ENCODE results near the gene CLNK.

The CLNK gene

GRCh38 chr4:10688846-10689245 is 4.3 kb upstream of the CLNK start:
- 80 to 83% methylated on average over 6 of the region's 6 CpGs for WGBS, 2 experiments
- H3K9me3 ChIP-seq (ENCODE audit: control insufficient read depth, low read length), result no peaks in the 10 kb centered on the region
- H3K27me3 ChIP-seq (ENCODE audit: control insufficient read depth, insufficient read depth, low read length, poor library complexity, severe bottlenecking), result no peaks in the 10 kb centered on the region

GRCh38 chr4:10688022-10688421 is 3.5 kb upstream of the CLNK start:
- 89 to 92% methylated on average over 3 of the region's 3 CpGs for WGBS, 2 experiments
- Histone ChIP-seq H3K4me3 (ENCODE audit: insufficient read depth, low read depth, low read length) (no peak overlapping the region), H3K27me3 (ENCODE audit: control insufficient read depth, insufficient read depth, low read length, poor library complexity, severe bottlenecking) (no peaks in the 10 kb centered on the region), H3K4me1 (ENCODE audit: control insufficient read depth, insufficient read depth, low read length) (no peaks in the 10 kb centered on the region), H3K27ac (ENCODE audit: insufficient read depth, low read depth, low read length, poor library complexity, severe bottlenecking) (no peak overlapping the region), H3K9me3 (ENCODE audit: control insufficient read depth, low read length) (no peaks in the 10 kb centered on the region), H3K36me3 (ENCODE audit: control insufficient read depth, insufficient read depth, low read length) (no peaks in the 10 kb centered on the region)

More at GRCh38 chr4:10688846-10689245, 4.3 kb upstream of the CLNK start:
- H3K27ac ChIP-seq (ENCODE audit: insufficient read depth, low read depth, low read length, poor library complexity, severe bottlenecking), result no peak overlapping the region
- H3K36me3 ChIP-seq (ENCODE audit: control insufficient read depth, insufficient read depth, low read length), result no peaks in the 10 kb centered on the region
- H3K4me3 ChIP-seq (ENCODE audit: insufficient read depth, low read depth, low read length), result no peak overlapping the region
- H3K4me1 ChIP-seq (ENCODE audit: control insufficient read depth, insufficient read depth, low read length), result no peaks in the 10 kb centered on the region

DNA sequence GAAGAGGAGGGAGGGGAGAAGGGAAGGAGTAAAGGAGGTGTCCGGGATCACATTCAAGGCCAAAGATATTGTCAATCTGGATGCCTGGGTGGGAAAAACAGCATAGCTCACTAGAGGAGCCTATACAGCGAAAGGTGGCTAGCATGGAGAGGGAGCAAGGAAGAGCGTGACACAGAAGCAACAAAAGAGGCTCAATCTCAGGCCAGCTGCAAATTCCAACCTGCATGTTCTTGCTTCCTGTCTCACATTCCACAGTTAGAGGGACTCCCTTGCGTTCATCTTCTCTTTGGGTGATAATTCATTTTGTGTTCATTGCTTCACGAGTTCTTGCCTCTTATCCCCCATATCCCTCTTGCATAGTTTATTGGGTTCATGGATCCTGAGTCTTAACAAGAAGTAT is 3.0 kb upstream of the CLNK start:
- H3K4me3 ChIP-seq (ENCODE audit: insufficient read depth, low read depth, low read length), result no peak overlapping the region
- H3K9me3 ChIP-seq (ENCODE audit: control insufficient read depth, low read length), result no peaks in the 10 kb centered on the region
- no peaks in the 10 kb centered on the region for H3K27me3 ChIP-seq (ENCODE audit: control insufficient read depth, insufficient read depth, low read length, poor library complexity, severe bottlenecking)
- H3K27ac ChIP-seq (ENCODE audit: insufficient read depth, low read depth, low read length, poor library complexity, severe bottlenecking), result no peak overlapping the region
- H3K36me3 ChIP-seq (ENCODE audit: control insufficient read depth, insufficient read depth, low read length), result no peaks in the 10 kb centered on the region
- 77 to 82% methylated on average over 5 of the region's 5 CpGs for WGBS, 2 experiments
- H3K4me1 ChIP-seq (ENCODE audit: control insufficient read depth, insufficient read depth, low read length), result no peaks in the 10 kb centered on the region

GRCh38 chr4:10682397-10682796 is 2.2 kb downstream of the CLNK start:
- no peak overlapping the region for H3K4me3 ChIP-seq (ENCODE audit: insufficient read depth, low read depth, low read length)
- H3K9me3 ChIP-seq (ENCODE audit: control insufficient read depth, low read length), result no peaks in the 10 kb centered on the region
- H3K4me1 ChIP-seq (ENCODE audit: control insufficient read depth, insufficient read depth, low read length), result no peaks in the 10 kb centered on the region
- no peak overlapping the region for H3K27ac ChIP-seq (ENCODE audit: insufficient read depth, low read depth, low read length, poor library complexity, severe bottlenecking)
- WGBS, 2 experiments, result 83 to 93% methylated on average over 3 of the region's 3 CpGs
- no peaks in the 10 kb centered on the region for H3K36me3 ChIP-seq (ENCODE audit: control insufficient read depth, insufficient read depth, low read length)
- H3K27me3 ChIP-seq (ENCODE audit: control insufficient read depth, insufficient read depth, low read length, poor library complexity, severe bottlenecking), result no peaks in the 10 kb centered on the region

DNA sequence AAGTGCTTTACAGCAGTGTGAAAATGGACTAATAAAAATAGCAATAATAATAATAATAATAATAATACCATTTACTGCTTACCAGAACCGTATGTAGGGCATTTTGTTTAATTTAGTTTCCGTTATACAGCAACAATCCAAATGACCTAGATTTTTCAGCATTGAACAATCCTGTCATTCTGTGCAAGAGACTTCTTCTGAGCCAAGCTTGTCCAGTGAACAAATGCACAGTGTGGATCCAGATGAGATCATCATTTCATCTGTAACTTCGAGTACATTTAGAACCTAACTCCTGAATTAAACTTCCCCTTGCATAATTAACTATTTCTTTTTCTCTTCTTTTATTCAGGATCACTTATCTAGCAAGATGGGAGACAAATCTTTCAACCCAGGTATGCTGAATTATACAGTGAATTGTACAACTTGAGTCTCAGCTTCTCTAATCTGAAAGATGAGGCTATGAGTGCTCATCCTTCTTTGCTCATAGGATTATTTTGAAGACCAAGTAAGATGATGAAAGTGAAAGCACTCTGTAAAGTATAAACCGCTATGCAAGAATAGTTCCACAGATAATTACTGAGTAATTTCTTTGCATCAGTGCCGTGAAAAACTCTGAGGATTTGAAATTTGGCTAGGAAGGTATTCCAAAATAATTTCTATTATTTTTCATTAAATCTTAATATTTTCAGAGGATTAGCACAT is 6.6 kb downstream of the CLNK start:
- H3K27me3 ChIP-seq (ENCODE audit: control insufficient read depth, insufficient read depth, low read length, poor library complexity, severe bottlenecking), result no peaks in the 10 kb centered on the region
- H3K9me3 ChIP-seq (ENCODE audit: control insufficient read depth, low read length), result no peaks in the 10 kb centered on the region
- no peaks in the 10 kb centered on the region for H3K4me1 ChIP-seq (ENCODE audit: control insufficient read depth, insufficient read depth, low read length)
- H3K4me3 ChIP-seq (ENCODE audit: insufficient read depth, low read depth, low read length), result no peak overlapping the region
- no peaks in the 10 kb centered on the region for H3K36me3 ChIP-seq (ENCODE audit: control insufficient read depth, insufficient read depth, low read length)
- no peak overlapping the region for H3K27ac ChIP-seq (ENCODE audit: insufficient read depth, low read depth, low read length, poor library complexity, severe bottlenecking)
- WGBS, 2 experiments, result 95% methylated on average over 4 of the region's 5 CpGs

DNA sequence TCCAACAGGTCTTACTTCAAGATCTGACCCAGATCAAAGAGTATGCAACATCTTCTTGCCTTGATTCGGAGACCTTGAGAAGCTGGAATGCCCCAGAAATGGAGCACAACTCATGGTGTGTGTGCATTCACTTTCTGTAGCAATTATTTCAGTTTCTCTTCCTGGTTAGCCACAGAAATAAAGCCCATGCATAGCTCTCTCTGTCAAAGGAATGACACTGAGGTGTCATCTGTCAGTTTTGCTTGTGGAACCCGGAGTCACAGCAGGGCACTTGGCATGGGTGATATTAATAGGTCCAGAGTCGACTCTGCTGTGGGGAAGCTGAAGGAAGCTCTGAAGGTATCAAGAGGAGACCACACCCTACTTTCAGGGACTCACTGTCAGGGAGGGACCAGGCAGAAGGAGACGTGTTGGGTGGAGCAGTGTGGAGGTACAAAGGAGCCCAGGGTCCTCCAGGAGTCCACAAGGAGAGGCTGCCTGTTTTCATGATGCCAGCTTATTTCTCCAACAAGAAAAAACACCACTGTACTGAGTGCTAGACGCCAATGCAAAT is 10.7 kb downstream of the CLNK start:
- WGBS, 2 experiments, result 91 to 93% methylated on average over 5 of the region's 5 CpGs
- Histone ChIP-seq H3K9me3 (ENCODE audit: control insufficient read depth, low read length) (no peaks in the 10 kb centered on the region), H3K27me3 (ENCODE audit: control insufficient read depth, insufficient read depth, low read length, poor library complexity, severe bottlenecking) (no peaks in the 10 kb centered on the region), H3K27ac (ENCODE audit: insufficient read depth, low read depth, low read length, poor library complexity, severe bottlenecking) (no peak overlapping the region), H3K4me1 (ENCODE audit: control insufficient read depth, insufficient read depth, low read length) (no peaks in the 10 kb centered on the region), H3K4me3 (ENCODE audit: insufficient read depth, low read depth, low read length) (no peak overlapping the region), H3K36me3 (ENCODE audit: control insufficient read depth, insufficient read depth, low read length) (no peaks in the 10 kb centered on the region)

DNA sequence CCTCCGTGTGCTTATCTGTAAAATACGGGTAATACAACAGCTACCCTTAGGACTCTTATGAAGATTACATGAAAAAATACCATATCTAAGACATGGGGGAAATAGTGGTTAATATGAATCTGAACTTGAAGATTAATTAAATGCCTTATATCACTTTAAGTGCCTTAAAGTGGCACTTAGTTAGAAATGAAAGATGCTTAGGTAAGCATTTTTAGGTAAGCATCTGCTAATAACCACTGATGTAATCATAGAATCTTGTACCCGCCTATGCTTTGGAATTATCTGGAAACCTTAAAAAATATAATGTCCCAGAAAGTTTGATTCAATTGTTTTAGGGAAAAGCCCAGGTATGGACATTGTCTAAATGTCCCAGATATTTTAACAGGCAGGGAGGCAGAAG is 12.2 kb downstream of the CLNK start:
- Histone ChIP-seq H3K9me3 (ENCODE audit: control insufficient read depth, low read length) (no peaks in the 10 kb centered on the region), H3K27me3 (ENCODE audit: control insufficient read depth, insufficient read depth, low read length, poor library complexity, severe bottlenecking) (no peaks in the 10 kb centered on the region), H3K36me3 (ENCODE audit: control insufficient read depth, insufficient read depth, low read length) (no peaks in the 10 kb centered on the region), H3K4me1 (ENCODE audit: control insufficient read depth, insufficient read depth, low read length) (no peaks in the 10 kb centered on the region), H3K27ac (ENCODE audit: insufficient read depth, low read depth, low read length, poor library complexity, severe bottlenecking) (no peak overlapping the region), H3K4me3 (ENCODE audit: insufficient read depth, low read depth, low read length) (no peak overlapping the region)
- WGBS, 2 experiments, result 97 to 100% methylated on average over 2 to 3 of the region's 3 CpGs

DNA sequence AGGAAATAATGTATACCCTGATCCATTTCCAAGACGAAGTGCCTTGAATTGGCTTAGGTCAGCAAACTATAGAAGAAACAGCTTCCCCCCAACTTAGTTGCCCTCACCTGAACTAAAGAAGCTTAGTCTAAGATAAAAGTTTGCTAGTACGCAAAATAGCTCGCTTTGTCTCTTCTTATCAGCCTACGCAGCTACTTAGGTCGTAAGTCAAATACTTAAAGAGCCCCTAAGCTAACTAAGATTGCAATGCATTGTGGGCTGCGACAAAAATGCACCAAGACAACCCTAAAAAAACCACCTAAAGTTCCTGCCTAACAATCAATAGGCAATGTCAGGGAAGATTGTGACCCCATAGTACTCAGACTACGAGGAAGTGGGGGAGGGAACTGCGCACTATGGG is 12.8 kb downstream of the CLNK start:
- H3K36me3 ChIP-seq (ENCODE audit: control insufficient read depth, insufficient read depth, low read length), result no peaks in the 10 kb centered on the region
- 81 to 85% methylated on average over 8 of the region's 8 CpGs for whole genome bisulfite sequencing, 2 experiments
- H3K27ac ChIP-seq (ENCODE audit: insufficient read depth, low read depth, low read length, poor library complexity, severe bottlenecking), result no peak overlapping the region
- H3K9me3 ChIP-seq (ENCODE audit: control insufficient read depth, low read length), result no peaks in the 10 kb centered on the region
- no peak overlapping the region for H3K4me3 ChIP-seq (ENCODE audit: insufficient read depth, low read depth, low read length)
- no peaks in the 10 kb centered on the region for H3K4me1 ChIP-seq (ENCODE audit: control insufficient read depth, insufficient read depth, low read length)
- no peaks in the 10 kb centered on the region for H3K27me3 ChIP-seq (ENCODE audit: control insufficient read depth, insufficient read depth, low read length, poor library complexity, severe bottlenecking)

GRCh38 chr4:10671366-10671765 is 13.2 kb downstream of the CLNK start:
- Histone ChIP-seq H3K4me1 (ENCODE audit: control insufficient read depth, insufficient read depth, low read length) (no peaks in the 10 kb centered on the region), H3K36me3 (ENCODE audit: control insufficient read depth, insufficient read depth, low read length) (no peaks in the 10 kb centered on the region), H3K27ac (ENCODE audit: insufficient read depth, low read depth, low read length, poor library complexity, severe bottlenecking) (no peak overlapping the region), H3K27me3 (ENCODE audit: control insufficient read depth, insufficient read depth, low read length, poor library complexity, severe bottlenecking) (no peaks in the 10 kb centered on the region), H3K9me3 (ENCODE audit: control insufficient read depth, low read length) (no peaks in the 10 kb centered on the region), H3K4me3 (ENCODE audit: insufficient read depth, low read depth, low read length) (no peak overlapping the region)
- WGBS, 2 experiments, result 86 to 100% methylated on average over 1 of the region's 1 CpG

DNA sequence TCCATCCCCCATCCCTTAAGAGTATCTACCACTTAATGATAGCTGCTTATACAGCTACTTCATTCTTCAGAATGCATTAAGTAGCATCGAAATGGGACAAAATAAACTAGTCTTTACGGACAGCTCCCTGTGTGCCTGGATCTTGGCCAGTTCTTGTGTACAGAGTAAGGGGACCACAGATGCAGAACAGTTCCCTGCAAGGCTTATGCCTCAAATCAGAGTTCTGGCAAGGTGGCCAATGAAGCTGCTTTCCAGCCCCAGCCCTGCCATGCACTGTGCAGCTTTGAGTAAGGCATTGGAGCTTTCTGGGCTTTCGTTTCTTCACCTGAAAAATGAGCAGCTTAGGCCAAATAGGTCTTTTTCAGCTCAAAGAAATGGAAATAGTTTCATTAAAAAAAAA is 14.2 kb downstream of the CLNK start:
- Histone ChIP-seq H3K4me3 (ENCODE audit: insufficient read depth, low read depth, low read length) (no peak overlapping the region), H3K9me3 (ENCODE audit: control insufficient read depth, low read length) (no peaks in the 10 kb centered on the region), H3K27me3 (ENCODE audit: control insufficient read depth, insufficient read depth, low read length, poor library complexity, severe bottlenecking) (no peaks in the 10 kb centered on the region), H3K27ac (ENCODE audit: insufficient read depth, low read depth, low read length, poor library complexity, severe bottlenecking) (no peak overlapping the region), H3K36me3 (ENCODE audit: control insufficient read depth, insufficient read depth, low read length) (no peaks in the 10 kb centered on the region), H3K4me1 (ENCODE audit: control insufficient read depth, insufficient read depth, low read length) (no peaks in the 10 kb centered on the region)
- WGBS, 2 experiments, result 93 to 96% methylated on average over 3 of the region's 3 CpGs
